SU-DHL-6 (cell line): ENCODE measurements around the gene NCOA3.

Experiments used
- H2AFZ ChIP-seq: fragments of 200-600 bp; sonication (generic); 2 replicates; pipeline ENCODE4 v1.6.1; 2014; ENCODE audit warnings: low read depth, mild to moderate bottlenecking, moderate library complexity, mixed read lengths, antibody characterized with exemption, low read length; ENCODE audit not compliant: severe bottlenecking
- H3F3A ChIP-seq: fragments of 200-600 bp; shearing (Covaris generic); 2 replicates; pipeline ENCODE4 v1.6.0; 2016; ENCODE audit warnings: antibody characterized with exemption, mild to moderate bottlenecking; ENCODE audit not compliant: insufficient read depth
- H3K27ac ChIP-seq: fragments of 200-600 bp; sonication (generic); 2 replicates; pipeline ENCODE4 v1.5.1; 2016; ENCODE audit warnings: low read depth, mild to moderate bottlenecking, low read length, moderate library complexity, mixed read lengths
- H3K27me3 ChIP-seq: fragments of 200-600 bp; sonication (generic), shearing (Covaris generic); 2 replicates; pipeline ENCODE4 v1.6.0; 2014; ENCODE audit warnings: mild to moderate bottlenecking, low read length
- H3K36me3 ChIP-seq: fragments of 200-600 bp; sonication (generic); 2 replicates; pipeline ENCODE4 v1.6.1; 2014; ENCODE audit warnings: mild to moderate bottlenecking, low read length, mixed read lengths
- H3K4me2 ChIP-seq: fragments of 300-600, 200-600 bp; shearing (Covaris generic), sonication (generic); 2 replicates; pipeline ENCODE4 v1.6.0; 2014; ENCODE audit warnings: low read length, low read depth, mild to moderate bottlenecking; ENCODE audit not compliant: poor library complexity, severe bottlenecking
- H3K4me3 ChIP-seq: fragments of 200-600 bp; sonication (generic); 2 replicates; pipeline ENCODE4 v1.5.1; 2014; ENCODE audit warnings: antibody characterized with exemption, low read length, mild to moderate bottlenecking, mixed read lengths; ENCODE audit not compliant: insufficient read depth, poor library complexity, severe bottlenecking
- H3K79me2 ChIP-seq: fragments of 200-600 bp; sonication (generic); 2 replicates; pipeline ENCODE4 v1.6.1; 2014; ENCODE audit warnings: mild to moderate bottlenecking, low read length, moderate library complexity; ENCODE audit not compliant: insufficient read depth
- H3K9ac ChIP-seq: fragments of 200-600 bp; sonication (generic); 2 replicates; pipeline ENCODE4 v1.7.0; 2014; ENCODE audit warnings: mild to moderate bottlenecking, low read length
- H3K9me2 ChIP-seq: fragments of 200-600 bp; sonication (generic); replicated peaks from 2 replicates; pipeline ENCODE4 v1.6.1; 2014; ENCODE audit warnings: low read length; ENCODE audit not compliant: insufficient read depth
- H3K9me3 ChIP-seq: fragments of 200-600 bp; sonication (generic); 2 replicates; pipeline ENCODE4 v1.6.1; 2014; ENCODE audit warnings: low read length, mixed read lengths; ENCODE audit not compliant: insufficient read depth
- H4K20me1 ChIP-seq: fragments of 200-600 bp; sonication (generic); 2 replicates; pipeline ENCODE4 v1.6.1; 2014; ENCODE audit warnings: low read depth, mild to moderate bottlenecking, antibody characterized with exemption, low read length, moderate library complexity, mixed read lengths
- EZH2phosphoT487 ChIP-seq: fragments of 200-600 bp; sonication (generic), shearing (Covaris generic); conservative IDR thresholded peaks from 2 replicates; pipeline ENCODE4 v1.6.1; 2018; ENCODE audit warnings: mild to moderate bottlenecking, antibody characterized with exemption, low read length, moderate library complexity, mixed read lengths
- TF ChIP-seq, protein P1 (sequence below): fragments of 200-600 bp; sonication (generic); IDR thresholded peaks from one replicate; pipeline ENCODE4 v1.5.1; 2017; ENCODE audit warnings: antibody characterized with exemption, mild to moderate bottlenecking, low read length, moderate library complexity; ENCODE audit not compliant: insufficient read depth, poor library complexity, severe bottlenecking

The NCOA3 gene

DNA sequence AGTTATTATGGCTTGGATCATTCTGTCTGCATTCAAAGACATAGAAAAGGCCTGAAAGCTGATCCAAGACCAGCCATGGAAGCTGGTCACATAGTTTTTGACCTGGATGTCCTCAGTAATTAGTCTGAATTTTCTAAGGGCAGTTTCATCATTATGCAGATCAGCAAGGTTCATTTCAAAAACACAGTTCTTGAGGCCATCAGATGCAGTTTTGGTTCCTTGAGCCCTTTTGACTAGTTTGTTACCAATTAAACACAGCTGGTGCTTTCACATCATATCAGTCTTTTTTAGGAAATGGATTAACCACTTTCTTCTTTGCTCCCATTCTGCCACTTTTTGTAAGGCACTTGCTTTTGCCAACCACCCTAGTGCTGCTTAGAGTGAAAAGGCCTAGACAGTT, 129.4 kb downstream of the NCOA3 start:
- Histone ChIP-seq H3K9ac (no peak overlapping the region), H3K4me3 (no peak overlapping the region), H3K4me2 (no peak overlapping the region), H3K9me3 (no peaks in the 10 kb centered on the region), H3K27ac (no peak overlapping the region), H3K9me2 (no peaks in the 10 kb centered on the region), H3K36me3 (peaks cover 88% of the 10 kb centered on the region), H3F3A (peaks cover 78% of the 10 kb centered on the region), H3K79me2 (peaks cover 82% of the 10 kb centered on the region), H3K27me3 (no peaks in the 10 kb centered on the region), H4K20me1 (peaks cover 43% of the 10 kb centered on the region), H2AFZ (no peak overlapping the region)
- TF ChIP-seq, protein P1, sequence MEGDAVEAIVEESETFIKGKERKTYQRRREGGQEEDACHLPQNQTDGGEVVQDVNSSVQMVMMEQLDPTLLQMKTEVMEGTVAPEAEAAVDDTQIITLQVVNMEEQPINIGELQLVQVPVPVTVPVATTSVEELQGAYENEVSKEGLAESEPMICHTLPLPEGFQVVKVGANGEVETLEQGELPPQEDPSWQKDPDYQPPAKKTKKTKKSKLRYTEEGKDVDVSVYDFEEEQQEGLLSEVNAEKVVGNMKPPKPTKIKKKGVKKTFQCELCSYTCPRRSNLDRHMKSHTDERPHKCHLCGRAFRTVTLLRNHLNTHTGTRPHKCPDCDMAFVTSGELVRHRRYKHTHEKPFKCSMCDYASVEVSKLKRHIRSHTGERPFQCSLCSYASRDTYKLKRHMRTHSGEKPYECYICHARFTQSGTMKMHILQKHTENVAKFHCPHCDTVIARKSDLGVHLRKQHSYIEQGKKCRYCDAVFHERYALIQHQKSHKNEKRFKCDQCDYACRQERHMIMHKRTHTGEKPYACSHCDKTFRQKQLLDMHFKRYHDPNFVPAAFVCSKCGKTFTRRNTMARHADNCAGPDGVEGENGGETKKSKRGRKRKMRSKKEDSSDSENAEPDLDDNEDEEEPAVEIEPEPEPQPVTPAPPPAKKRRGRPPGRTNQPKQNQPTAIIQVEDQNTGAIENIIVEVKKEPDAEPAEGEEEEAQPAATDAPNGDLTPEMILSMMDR, result no peak
- no peak for TF ChIP-seq EZH2phosphoT487

DNA sequence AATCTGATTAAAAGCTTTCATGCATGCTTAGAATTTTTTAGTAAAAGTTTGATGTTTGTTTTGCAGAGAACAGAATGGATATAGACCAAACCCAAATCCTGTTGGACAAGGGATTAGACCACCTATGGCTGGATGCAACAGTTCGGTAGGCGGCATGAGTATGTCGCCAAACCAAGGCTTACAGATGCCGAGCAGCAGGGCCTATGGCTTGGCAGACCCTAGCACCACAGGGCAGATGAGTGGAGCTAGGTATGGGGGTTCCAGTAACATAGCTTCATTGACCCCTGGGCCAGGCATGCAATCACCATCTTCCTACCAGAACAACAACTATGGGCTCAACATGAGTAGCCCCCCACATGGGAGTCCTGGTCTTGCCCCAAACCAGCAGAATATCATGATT, 133.6 kb downstream of the NCOA3 start:
- no peaks in the 10 kb centered on the region for H3K9me3 ChIP-seq
- peaks cover 80% of the 10 kb centered on the region for H3F3A ChIP-seq
- H3K79me2 ChIP-seq, result peaks cover 83% of the 10 kb centered on the region
- no peak overlapping the region for H3K4me2 ChIP-seq
- H3K27ac ChIP-seq, result no peak overlapping the region
- H3K27me3 ChIP-seq, result no peaks in the 10 kb centered on the region
- H3K9ac ChIP-seq, result no peak overlapping the region
- H2AFZ ChIP-seq, result no peak overlapping the region
- H3K4me3 ChIP-seq, result no peak overlapping the region
- peaks cover 57% of the 10 kb centered on the region for H4K20me1 ChIP-seq
- no peaks in the 10 kb centered on the region for H3K9me2 ChIP-seq
- H3K36me3 ChIP-seq, result peaks cover 92% of the 10 kb centered on the region
- TF ChIP-seq EZH2phosphoT487, result no peak
- TF ChIP-seq, protein P1, result no peak

DNA sequence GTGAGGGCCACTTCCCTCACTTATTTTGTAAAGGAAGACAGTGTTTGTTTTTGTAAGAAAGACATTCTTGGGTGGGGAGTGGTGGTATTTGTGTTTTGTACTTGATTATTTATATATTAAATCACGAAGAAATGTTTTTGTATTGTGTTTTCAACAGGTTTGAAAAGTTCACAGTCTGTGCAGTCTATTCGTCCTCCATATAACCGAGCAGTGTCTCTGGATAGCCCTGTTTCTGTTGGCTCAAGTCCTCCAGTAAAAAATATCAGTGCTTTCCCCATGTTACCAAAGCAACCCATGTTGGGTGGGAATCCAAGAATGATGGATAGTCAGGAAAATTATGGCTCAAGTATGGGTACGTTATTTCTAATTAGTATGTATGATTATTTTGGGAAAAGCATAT, 137.2 kb downstream of the NCOA3 start:
- Histone ChIP-seq H3K27ac (no peak overlapping the region), H4K20me1 (peaks cover 43% of the 10 kb centered on the region), H3K9me2 (no peaks in the 10 kb centered on the region), H3K9me3 (no peaks in the 10 kb centered on the region), H3F3A (peaks cover 71% of the 10 kb centered on the region), H3K4me2 (no peak overlapping the region), H3K36me3 (peaks cover 87% of the 10 kb centered on the region), H3K9ac (no peak overlapping the region), H3K27me3 (no peaks in the 10 kb centered on the region), H3K79me2 (peaks cover 70% of the 10 kb centered on the region), H2AFZ (no peak overlapping the region), H3K4me3 (no peak overlapping the region)
- TF ChIP-seq, protein P1, result no peak
- no peak for TF ChIP-seq EZH2phosphoT487
